PC-9 (cell line): Measurements from ENCODE around the gene ARHGAP26.

Experiments used
- CTCF ChIP-seq: fragments of 200-600 bp; sonication (generic); conservative IDR thresholded peaks from 2 replicates; pipeline ENCODE4 v1.6.1; 2017; ENCODE audit warnings: mixed run types, antibody characterized with exemption, mild to moderate bottlenecking, moderate library complexity
- EZH2 ChIP-seq: fragments of 200-600 bp; sonication (generic); IDR thresholded peaks from 2 replicates; pipeline ENCODE4 v1.8.0; 2017; ENCODE audit warnings: antibody characterized with exemption, low read depth

- TF ChIP-seq CTCF, result no peak
- no peak for TF ChIP-seq EZH2
These were observed 310.2 kb downstream of the ARHGAP26 start for GRCh38 chr5:143080407-143080806.
